Measurements from ENCODE around the gene FGD4.
"Not testable (repeated sequence)": the region's sequence is repeated elsewhere in the genome, so short reads cannot be mapped to it uniquely, and the experiment has no call there.

Gene FGD4

DNA sequence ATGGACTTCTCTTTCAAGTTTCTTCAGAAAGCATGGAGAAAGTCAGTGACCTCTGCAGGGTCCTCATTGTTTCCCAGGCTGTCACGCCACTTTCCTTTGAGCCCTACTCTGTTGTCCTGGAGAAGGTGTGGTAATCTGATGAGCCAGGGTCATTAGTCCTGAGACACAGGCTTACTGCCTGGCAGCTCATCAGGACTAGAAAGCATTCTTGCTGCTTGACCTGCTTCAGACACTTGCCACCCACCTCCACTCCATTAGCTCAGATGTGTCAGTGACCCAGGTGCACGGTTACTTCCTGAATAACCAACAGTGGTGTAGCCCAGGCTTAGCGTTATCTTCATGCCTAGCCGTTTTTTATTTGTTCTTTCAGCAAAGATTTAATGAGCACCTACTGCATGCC is 93.9 kb downstream of the FGD4 start:
- DNase-seq (ENCODE audit: low read depth in 2 of 2), result no peak

DNA sequence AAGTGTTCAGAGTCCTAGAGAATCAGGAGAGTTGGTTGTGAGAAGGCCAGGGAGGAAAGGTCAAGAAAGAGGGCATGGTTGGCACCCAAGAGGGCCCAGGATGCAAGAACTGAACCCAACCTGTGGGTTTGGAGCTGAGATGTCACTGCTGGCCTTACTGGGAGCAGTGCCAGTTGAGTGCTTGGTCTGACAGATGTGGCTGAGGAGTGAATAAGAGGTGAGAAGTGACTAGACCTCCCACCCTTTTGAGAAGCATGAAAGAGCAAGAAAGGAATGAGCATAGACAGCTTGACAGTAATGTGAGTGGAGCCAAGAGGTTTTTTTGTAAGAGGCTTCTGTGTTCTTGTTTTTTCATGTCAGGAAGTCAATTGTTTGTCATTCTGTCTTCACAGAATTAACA is 95.3 kb downstream of the FGD4 start:
- DNase-seq (ENCODE audit: low read depth in 2 of 2), result no peak

GRCh38 chr12:32496946-32497345 is 97.6 kb downstream of the FGD4 start:
- no peak for DNase-seq (ENCODE audit: low read depth in 2 of 2)

DNA sequence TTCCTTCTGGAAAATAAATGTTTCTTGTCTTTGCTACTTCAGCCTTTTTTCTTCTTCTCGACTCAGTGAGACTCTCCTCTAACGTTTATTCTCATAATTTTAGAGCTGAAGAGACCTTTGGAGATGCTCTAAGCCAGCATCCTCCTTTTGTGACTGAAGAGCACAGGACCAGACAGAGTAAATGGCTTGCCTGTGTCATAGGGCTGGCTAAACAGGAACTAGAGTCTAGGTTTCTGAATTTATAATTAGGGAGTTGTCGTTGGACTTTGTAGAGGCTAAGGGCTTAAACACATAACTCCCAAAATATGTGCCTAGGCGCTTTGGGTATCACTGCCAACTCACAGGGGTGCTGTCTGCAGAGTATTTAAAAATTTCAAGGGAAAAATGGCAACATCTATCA is 98.5 kb downstream of the FGD4 start:
- no peak for DNase-seq (ENCODE audit: low read depth in 2 of 2)

DNA sequence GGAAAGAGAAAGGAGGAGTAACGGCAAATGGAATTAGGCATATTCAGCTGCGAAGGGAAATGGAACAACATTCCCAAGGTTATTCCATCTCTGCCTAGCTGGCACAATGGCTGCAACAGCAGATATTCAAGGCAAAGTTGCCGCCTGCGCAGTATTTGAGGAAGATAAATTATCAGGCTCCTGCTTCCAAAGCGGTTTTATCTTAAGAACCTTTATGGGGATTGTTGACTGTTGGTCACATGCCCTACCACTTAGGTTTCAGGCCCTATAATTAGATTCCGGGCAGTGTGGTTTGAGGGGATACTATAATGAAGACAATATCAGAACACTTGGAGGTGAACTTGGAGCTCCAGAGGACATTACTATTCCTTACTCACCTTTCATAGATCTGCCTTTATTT is 99.7 kb downstream of the FGD4 start:
- no peak for DNase-seq (ENCODE audit: low read depth in 2 of 2)

- DNase-seq (ENCODE audit: low read depth in 2 of 2), result no peak
Observed at GRCh38 chr12:32501835-32502333, 102.5 kb downstream of the FGD4 start.

DNA sequence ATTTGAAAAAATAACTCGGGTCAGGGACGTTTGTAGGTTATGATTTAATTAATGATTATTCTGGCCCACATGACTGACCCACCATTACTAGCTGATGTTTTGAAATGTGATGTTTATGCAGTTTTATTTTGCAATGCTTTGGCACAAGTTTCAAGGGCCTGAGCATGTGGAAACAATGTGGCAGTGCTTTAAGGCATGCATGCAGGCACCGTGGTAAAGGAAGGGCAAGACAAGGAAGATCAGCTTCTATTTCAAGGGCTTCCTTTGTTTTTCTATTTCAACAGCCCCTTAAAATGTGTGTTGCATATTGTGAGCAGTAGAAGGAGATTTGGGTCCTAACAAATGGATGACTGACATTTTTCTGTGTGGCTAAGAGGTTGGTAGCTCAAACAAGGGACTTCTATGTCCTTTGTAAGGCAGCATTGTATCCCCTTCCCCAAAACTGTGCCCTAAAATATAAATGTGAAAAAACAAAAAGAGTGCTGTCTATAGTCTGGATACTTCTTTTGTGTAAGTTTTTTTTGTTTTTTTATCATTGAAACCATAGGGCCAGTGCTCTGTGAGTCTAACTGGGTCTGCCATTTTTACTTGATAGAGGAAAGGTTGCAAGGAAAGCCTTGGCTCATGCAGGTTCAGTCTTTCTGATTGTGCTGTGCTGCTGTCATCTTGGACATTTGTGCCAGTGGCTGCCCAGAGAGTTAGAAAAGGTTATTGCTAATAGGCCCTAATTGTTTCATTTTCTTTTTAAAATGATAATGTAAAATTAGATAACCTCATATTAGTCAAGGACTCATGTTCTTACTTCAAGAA is 103.5 kb downstream of the FGD4 start:
- no peak for DNase-seq (ENCODE audit: low read depth in 2 of 2)

- DNase-seq (ENCODE audit: low read depth in 2 of 2), result no peak
Observed at GRCh38 chr12:32503730-32504129, 104.4 kb downstream of the FGD4 start.

DNA sequence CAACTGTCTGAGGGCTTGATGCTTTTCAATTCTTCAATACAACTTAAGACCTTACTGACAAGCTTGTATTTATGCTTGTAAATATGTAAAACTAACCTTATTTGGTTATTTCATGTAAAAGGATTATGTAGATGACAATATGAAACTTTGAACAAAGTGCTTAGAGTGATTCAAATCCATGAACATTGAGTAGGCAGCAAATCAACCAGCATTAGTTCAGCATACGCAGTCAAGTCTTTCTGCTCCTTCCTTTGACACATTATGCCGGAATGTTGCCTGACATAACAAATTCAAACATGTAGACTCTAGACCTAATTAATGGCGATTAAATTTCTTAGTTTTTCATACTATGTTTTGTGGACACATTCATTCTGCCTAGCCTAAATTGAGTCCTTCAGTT is 105.2 kb downstream of the FGD4 start:
- DNase-seq (ENCODE audit: low read depth in 2 of 2), result no peak

GRCh38 chr12:32505067-32505945 is 105.9 kb downstream of the FGD4 start:
- DNase-seq (ENCODE audit: low read depth in 2 of 2), result no peak

GRCh38 chr12:32507096-32507941 is 108.0 kb downstream of the FGD4 start:
- DNase-seq (ENCODE audit: low read depth in 2 of 2), result not testable (repeated sequence)

- no peak for DNase-seq (ENCODE audit: low read depth in 2 of 2)
Observed at GRCh38 chr12:32507942-32508320, 108.6 kb downstream of the FGD4 start.

DNA sequence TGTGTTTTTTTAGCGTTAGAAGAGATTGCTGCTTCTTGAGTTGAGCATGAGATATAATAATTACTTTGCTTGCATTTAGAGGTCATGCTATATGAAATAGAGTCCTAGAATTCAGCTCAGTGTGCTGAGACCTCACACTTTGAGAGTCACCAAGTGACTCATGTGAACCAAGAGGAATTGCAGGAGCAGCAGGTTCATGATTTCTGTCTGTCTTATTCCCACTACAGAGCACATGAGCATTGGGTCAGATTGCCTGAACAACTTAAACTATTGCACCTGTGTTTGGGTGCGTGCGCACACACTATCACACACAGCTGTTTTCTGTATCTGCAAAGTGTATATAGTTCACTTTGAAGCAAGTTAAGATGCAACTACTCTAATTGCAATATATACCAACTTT is 109.3 kb downstream of the FGD4 start:
- no peak for DNase-seq (ENCODE audit: low read depth in 2 of 2)

- DNase-seq (ENCODE audit: low read depth in 2 of 2), result no peak
Observed at GRCh38 chr12:32509328-32510091, 110.2 kb downstream of the FGD4 start.

DNA sequence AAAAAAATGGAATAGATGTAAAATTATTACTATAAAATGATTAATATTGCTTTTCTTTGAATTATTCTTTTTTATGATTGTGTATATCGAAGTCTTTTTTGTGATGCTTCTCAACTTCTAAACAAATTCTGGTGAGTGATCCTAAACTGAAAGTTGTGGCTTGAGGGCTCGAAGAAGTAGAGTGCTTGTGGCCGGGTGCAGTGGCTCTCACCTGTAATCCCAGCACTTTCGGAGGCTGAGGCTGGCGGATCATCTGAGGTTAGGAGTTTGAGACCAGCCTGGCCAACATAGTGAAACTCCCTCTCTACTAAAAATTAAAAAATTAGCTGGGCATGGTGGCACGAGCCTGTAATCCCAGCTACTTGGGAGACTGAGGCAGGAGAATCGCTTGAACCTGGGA is 112.6 kb downstream of the FGD4 start:
- not testable (repeated sequence) for DNase-seq (ENCODE audit: low read depth in 2 of 2)

DNA sequence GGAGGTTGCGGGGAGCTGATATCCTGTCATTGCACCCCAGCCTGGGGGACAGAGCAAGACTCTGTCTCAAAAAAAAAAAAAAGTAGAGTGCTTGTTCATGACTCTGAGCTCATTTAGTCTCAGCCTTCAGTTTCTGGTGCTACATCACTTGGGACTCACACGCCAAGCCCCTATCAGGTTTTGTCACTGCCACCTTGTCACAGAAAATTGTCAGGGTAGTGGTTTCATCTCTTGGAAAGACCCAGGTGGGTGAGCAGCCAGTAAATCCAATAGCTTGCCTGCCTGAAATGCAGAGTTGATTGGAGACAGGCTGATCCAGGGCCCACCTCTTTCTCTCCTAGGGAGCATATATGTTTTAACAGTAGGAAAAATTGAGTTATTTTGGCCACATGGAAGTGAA is 113.0 kb downstream of the FGD4 start:
- no peak for DNase-seq (ENCODE audit: low read depth in 2 of 2)

DNA sequence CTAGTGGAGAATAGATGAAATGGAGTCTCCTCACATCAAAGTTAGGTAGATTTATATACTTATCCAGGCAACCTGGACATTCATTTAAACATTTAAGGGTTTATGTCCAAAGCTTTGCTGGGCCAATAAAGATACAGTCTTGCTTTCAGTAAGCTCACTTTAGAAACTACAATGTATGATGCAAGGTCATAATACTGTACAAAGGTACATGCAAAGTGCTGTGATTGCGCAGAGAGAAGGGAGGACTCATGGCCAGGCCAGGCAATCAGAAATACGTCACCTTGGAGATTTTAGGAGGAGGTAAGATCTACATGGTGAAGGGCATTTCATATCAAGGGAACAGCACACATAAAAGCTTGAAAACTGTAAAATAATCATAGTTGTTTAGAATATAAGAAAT is 113.6 kb downstream of the FGD4 start:
- DNase-seq (ENCODE audit: low read depth in 2 of 2), result no peak

GRCh38 chr12:32515137-32515873 is 115.9 kb downstream of the FGD4 start:
- no peak for DNase-seq (ENCODE audit: low read depth in 2 of 2)

DNA sequence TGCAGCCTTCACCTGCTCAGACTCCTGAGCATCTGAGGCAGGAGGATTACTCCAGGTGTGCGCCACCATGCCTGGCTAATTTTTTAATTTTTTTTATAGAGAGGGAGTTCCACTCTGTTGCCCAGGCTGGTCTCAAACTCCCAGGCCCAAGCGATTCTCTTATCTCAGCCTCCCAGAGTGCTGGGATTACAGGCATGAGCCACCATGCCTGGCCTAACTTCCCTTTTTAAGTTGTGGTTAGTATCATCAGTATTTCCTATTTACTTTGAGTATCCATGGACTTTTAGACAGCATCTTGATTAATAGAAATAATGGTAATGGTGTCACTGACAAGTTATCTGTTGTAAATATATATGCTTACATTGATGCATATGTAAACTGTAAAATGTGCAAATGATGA is 116.9 kb downstream of the FGD4 start:
- DNase-seq (ENCODE audit: low read depth in 2 of 2), result no peak

DNA sequence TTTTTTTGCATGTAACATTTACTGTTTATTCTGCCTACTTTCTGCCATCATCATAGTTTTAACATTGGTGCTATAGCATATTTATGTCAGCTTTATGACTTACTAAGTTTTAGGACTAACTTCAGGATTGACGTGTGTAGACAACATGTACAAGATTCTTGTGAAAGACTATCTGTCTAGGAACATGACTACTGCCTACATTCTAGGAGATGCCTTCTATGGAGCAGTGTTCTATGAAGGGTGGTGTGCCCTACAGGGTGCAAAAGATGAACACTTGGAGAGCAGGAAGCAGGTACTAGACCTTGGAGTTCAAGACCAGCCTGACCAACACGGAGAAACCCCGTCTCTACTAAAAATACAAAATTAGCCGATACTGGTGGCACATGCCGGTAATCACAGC is 118.6 kb downstream of the FGD4 start:
- DNase-seq (ENCODE audit: low read depth in 2 of 2), result no peak

GRCh38 chr12:32519047-32519446 is 119.7 kb downstream of the FGD4 start:
- DNase-seq (ENCODE audit: low read depth in 2 of 2), result no peak
